DOHH2 (cell line): ENCODE data around the gene OTOP3.

ENCODE experiments used
- CTCF ChIP-seq: fragments of 200-600 bp; sonication (generic); IDR thresholded peaks from one replicate; pipeline ENCODE4 v1.5.1; 2014; ENCODE audit warnings: antibody characterized with exemption, mild to moderate bottlenecking, low read depth, low read length; ENCODE audit not compliant: poor library complexity, severe bottlenecking
- EZH2phosphoT487 ChIP-seq: fragments of 200-600 bp; sonication (generic); IDR thresholded peaks from 2 replicates; pipeline ENCODE4 v1.6.1; 2017; ENCODE audit warnings: borderline replicate concordance, mild to moderate bottlenecking, antibody characterized with exemption, low read length, moderate library complexity, mixed read lengths

- TF ChIP-seq CTCF, result no peak
- no peak for TF ChIP-seq EZH2phosphoT487
These were observed 15.4 kb upstream of the OTOP3 start for GRCh38 chr17:74920306-74920620.
